HEK293T (cell line): ENCODE measurements around the gene SPPL2A.

Experiments used
- ARNT ChIP-seq: fragments of 450-650 bp; IDR thresholded peaks from 2 replicates; pipeline ENCODE4 v1.6.1; 2017; ENCODE audit warnings: mild to moderate bottlenecking
- BHLHE40 ChIP-seq: fragments of 450-650 bp; IDR thresholded peaks from 2 replicates; pipeline ENCODE4 v1.6.1; 2016; ENCODE audit warnings: mild to moderate bottlenecking, moderate library complexity, borderline replicate concordance
- CTBP1 ChIP-seq: fragments of 450-650 bp; IDR thresholded peaks from 2 replicates; pipeline ENCODE4 v1.6.1; 2016; ENCODE audit warnings: borderline replicate concordance
- ELF4 ChIP-seq: fragments of 450-650 bp; IDR thresholded peaks from 2 replicates; pipeline ENCODE4 v1.6.1; 2017; ENCODE audit warnings: antibody characterized with exemption
- FOXA1 ChIP-seq: fragments of 450-650 bp; IDR thresholded peaks from 2 replicates; pipeline ENCODE4 v1.6.1; 2016; ENCODE audit warnings: mild to moderate bottlenecking
- FOXK2 ChIP-seq: fragments of 450-650 bp; IDR thresholded peaks from 2 replicates; pipeline ENCODE4 v1.6.1; 2016; ENCODE audit warnings: mild to moderate bottlenecking
- FOXM1 ChIP-seq: fragments of 450-650 bp; IDR thresholded peaks from 2 replicates; pipeline ENCODE4 v1.6.1; 2017; ENCODE audit warnings: mild to moderate bottlenecking, borderline replicate concordance
- HDGF ChIP-seq: fragments of 450-650 bp; IDR thresholded peaks from 2 replicates; pipeline ENCODE4 v1.6.1; 2017; ENCODE audit warnings: antibody characterized with exemption, borderline replicate concordance
- LEF1 ChIP-seq: fragments of 450-650 bp; IDR thresholded peaks from 2 replicates; pipeline ENCODE4 v1.6.1; 2017; ENCODE audit warnings: mild to moderate bottlenecking, borderline replicate concordance
- NFRKB ChIP-seq: fragments of 450-650 bp; IDR thresholded peaks from 2 replicates; pipeline ENCODE4 v1.6.1; 2016; ENCODE audit warnings: mild to moderate bottlenecking, moderate library complexity
- SP1 ChIP-seq: fragments of 450-650 bp; IDR thresholded peaks from 2 replicates; pipeline ENCODE4 v1.6.1; 2017
- SUZ12 ChIP-seq: fragments of 450-650 bp; IDR thresholded peaks from 2 replicates; pipeline ENCODE4 v1.6.1; 2016; ENCODE audit warnings: mild to moderate bottlenecking
- TARDBP ChIP-seq: fragments of 450-650 bp; IDR thresholded peaks from 2 replicates; pipeline ENCODE4 v1.6.1; 2016
- ZNF384 ChIP-seq: fragments of 450-650 bp; IDR thresholded peaks from 2 replicates; pipeline ENCODE4 v1.6.1; 2016

GRCh38 chr15:50655555-50655954 lies 110.0 kb downstream of the SPPL2A start:
- TF ChIP-seq BHLHE40 = no peak
- TF ChIP-seq SP1 = no peak
- TF ChIP-seq FOXM1 = no peak
- no peak for TF ChIP-seq ZNF384
- TF ChIP-seq ELF4 = no peak
- no peak for TF ChIP-seq SUZ12
- no peak for TF ChIP-seq TARDBP
- no peak for TF ChIP-seq NFRKB
- no peak for TF ChIP-seq FOXK2
- TF ChIP-seq HDGF = no peak
- no peak for TF ChIP-seq FOXA1
- TF ChIP-seq ARNT = no peak
- no peak for TF ChIP-seq LEF1
- no peak for TF ChIP-seq CTBP1
